DOHH2 (cell line): ENCODE data around the gene KCNIP4.

Experiments used
- H3F3A ChIP-seq: fragments of 200-600 bp; sonication (generic), shearing (Covaris generic); 2 replicates; pipeline ENCODE4 v1.6.0; 2016; ENCODE audit warnings: antibody characterized with exemption, mild to moderate bottlenecking; ENCODE audit not compliant: control insufficient read depth, insufficient read depth
- H3K27ac ChIP-seq: fragments of 200-600 bp; sonication (generic); 2 replicates; pipeline ENCODE4 v1.5.1; 2014; ENCODE audit warnings: low read depth, mild to moderate bottlenecking, low read length, moderate library complexity
- H3K27me3 ChIP-seq: fragments of 200-600 bp; sonication (generic); 2 replicates; pipeline ENCODE4 v1.6.1; 2014; ENCODE audit warnings: mild to moderate bottlenecking, low read length, mixed read lengths; ENCODE audit not compliant: control insufficient read depth
- H3K36me3 ChIP-seq: fragments of 200-600 bp; sonication (generic); 2 replicates; pipeline ENCODE4 v1.6.1; 2014; ENCODE audit warnings: mild to moderate bottlenecking, low read length, moderate library complexity, mixed read lengths; ENCODE audit not compliant: control insufficient read depth
- H3K4me1 ChIP-seq: fragments of 200-600 bp; sonication (generic); 2 replicates; pipeline ENCODE4 v1.6.1; 2014; ENCODE audit warnings: mild to moderate bottlenecking, low read length, mixed read lengths; ENCODE audit not compliant: control insufficient read depth
- H3K4me2 ChIP-seq: fragments of 200-600 bp; sonication (generic); 2 replicates; pipeline ENCODE4 v1.6.0; 2014; ENCODE audit warnings: mild to moderate bottlenecking, low read length, moderate library complexity
- H3K4me3 ChIP-seq: fragments of 200-600 bp; sonication (generic); 2 replicates; pipeline ENCODE4 v1.5.1; 2014; ENCODE audit warnings: mild to moderate bottlenecking, low read length, mixed read lengths
- H3K79me2 ChIP-seq: fragments of 200-600 bp; sonication (generic); 2 replicates; pipeline ENCODE4 v1.6.1; 2014; ENCODE audit warnings: mild to moderate bottlenecking, low read length, mixed read lengths; ENCODE audit not compliant: control insufficient read depth
- H3K9me2 ChIP-seq: fragments of 200-600 bp; sonication (generic); replicated peaks from 2 replicates; pipeline ENCODE4 v1.6.1; 2014; ENCODE audit warnings: mild to moderate bottlenecking, low read length, mixed read lengths; ENCODE audit not compliant: control insufficient read depth
- H3K9me3 ChIP-seq: fragments of 200-600 bp; sonication (generic); 2 replicates; pipeline ENCODE4 v1.6.1; 2014; ENCODE audit warnings: antibody characterized with exemption, low read length, mixed read lengths; ENCODE audit not compliant: control insufficient read depth, insufficient read depth
- H4K20me1 ChIP-seq: fragments of 200-600 bp; sonication (generic); 2 replicates; pipeline ENCODE4 v1.6.0; 2014; ENCODE audit warnings: low read depth, mild to moderate bottlenecking, antibody characterized with exemption, low read length, moderate library complexity; ENCODE audit not compliant: control insufficient read depth, insufficient read depth
- CTCF ChIP-seq: fragments of 200-600 bp; sonication (generic); IDR thresholded peaks from one replicate; pipeline ENCODE4 v1.5.1; 2014; ENCODE audit warnings: antibody characterized with exemption, mild to moderate bottlenecking, low read depth, low read length; ENCODE audit not compliant: poor library complexity, severe bottlenecking
- EZH2phosphoT487 ChIP-seq: fragments of 200-600 bp; sonication (generic); IDR thresholded peaks from 2 replicates; pipeline ENCODE4 v1.6.1; 2017; ENCODE audit warnings: borderline replicate concordance, mild to moderate bottlenecking, antibody characterized with exemption, low read length, moderate library complexity, mixed read lengths

The KCNIP4 gene

GRCh38 chr4:21571100-21571499 is 377.5 kb downstream of the KCNIP4 start:
- no peaks in the 10 kb centered on the region; the same call in 1 of the 2 replicates for H3K9me3 ChIP-seq
- H3K27ac ChIP-seq, result no peak overlapping the region
- no peaks in the 10 kb centered on the region for H3K36me3 ChIP-seq
- TF ChIP-seq CTCF, result no peak
- H3K4me3 ChIP-seq, result no peak overlapping the region
- no peaks in the 10 kb centered on the region for H3K4me1 ChIP-seq
- no peaks in the 10 kb centered on the region for H3K9me2 ChIP-seq
- no peak overlapping the region for H3K4me2 ChIP-seq
- no peaks in the 10 kb centered on the region for H3K79me2 ChIP-seq
- H4K20me1 ChIP-seq, result no peaks in the 10 kb centered on the region
- H3F3A ChIP-seq, result no peaks in the 10 kb centered on the region
- no peaks in the 10 kb centered on the region for H3K27me3 ChIP-seq

- H3K27me3 ChIP-seq, result no peaks in the 10 kb centered on the region
- no peaks in the 10 kb centered on the region for H3F3A ChIP-seq
- no peaks in the 10 kb centered on the region for H3K4me1 ChIP-seq
- no peak overlapping the region for H3K27ac ChIP-seq
- H3K4me2 ChIP-seq, result no peak overlapping the region
- H3K36me3 ChIP-seq, result no peaks in the 10 kb centered on the region
- TF ChIP-seq EZH2phosphoT487, result no peak
- TF ChIP-seq CTCF, result no peak
- H3K9me3 ChIP-seq, result no peaks in the 10 kb centered on the region; the same call in 1 of the 2 replicates
- H3K79me2 ChIP-seq, result no peaks in the 10 kb centered on the region
- H3K4me3 ChIP-seq, result no peak overlapping the region
- no peaks in the 10 kb centered on the region for H4K20me1 ChIP-seq
- H3K9me2 ChIP-seq, result no peaks in the 10 kb centered on the region
These were observed 378.9 kb downstream of the KCNIP4 start for GRCh38 chr4:21569638-21570037.

- Histone ChIP-seq H3F3A (no peaks in the 10 kb centered on the region), H4K20me1 (no peaks in the 10 kb centered on the region), H3K36me3 (no peaks in the 10 kb centered on the region), H3K9me2 (no peaks in the 10 kb centered on the region), H3K27me3 (no peaks in the 10 kb centered on the region), H3K79me2 (no peaks in the 10 kb centered on the region), H3K4me1 (no peaks in the 10 kb centered on the region), H3K9me3 (no peaks in the 10 kb centered on the region), H3K4me3 (no peak overlapping the region), H3K4me2 (no peak overlapping the region), H3K27ac (no peak overlapping the region)
- no peak for TF ChIP-seq CTCF
- no peak for TF ChIP-seq EZH2phosphoT487
These were observed 393.5 kb downstream of the KCNIP4 start for GRCh38 chr4:21555083-21555482.

GRCh38 chr4:21554500-21554899 is 394.1 kb downstream of the KCNIP4 start:
- Histone ChIP-seq H3K9me2 (no peaks in the 10 kb centered on the region), H3K4me1 (no peaks in the 10 kb centered on the region), H3K27ac (no peak overlapping the region), H3F3A (no peaks in the 10 kb centered on the region), H3K36me3 (no peaks in the 10 kb centered on the region), H3K4me2 (no peak overlapping the region), H3K9me3 (no peaks in the 10 kb centered on the region), H4K20me1 (no peaks in the 10 kb centered on the region), H3K79me2 (no peaks in the 10 kb centered on the region), H3K27me3 (no peaks in the 10 kb centered on the region), H3K4me3 (no peak overlapping the region)
- TF ChIP-seq CTCF, result no peak
